RKO (cell line): Measurements from ENCODE around the gene HDAC5.
A peak's percentile ranks its signal among the peaks of the same experiment; 100 is the strongest.

Source experiments
- DNase-seq: peaks from one replicate; pipeline ENCODE4 v3.0.0-alpha.2; 2016; ENCODE audit warnings: low spot score

Gene HDAC5

GRCh38 chr17:44086364-44087311 is 36.8 kb downstream of the HDAC5 start:
- peak; percentile 71 for DNase-seq

GRCh38 chr17:44085908-44086307 is 37.5 kb downstream of the HDAC5 start:
- no peak for DNase-seq

GRCh38 chr17:44084921-44085320 is 38.5 kb downstream of the HDAC5 start:
- no peak for DNase-seq

- DNase-seq: no peak
Observed at GRCh38 chr17:44084131-44084538, 39.3 kb downstream of the HDAC5 start.

GRCh38 chr17:44083250-44083849 is 40.1 kb downstream of the HDAC5 start:
- no peak for DNase-seq

GRCh38 chr17:44082256-44082927 is 41.0 kb downstream of the HDAC5 start:
- DNase-seq: no peak

- no peak for DNase-seq
Observed at GRCh38 chr17:44081681-44082080, 41.8 kb downstream of the HDAC5 start.

GRCh38 chr17:44079877-44080821 is 43.3 kb downstream of the HDAC5 start:
- no peak for DNase-seq

- no peak for DNase-seq
Observed at GRCh38 chr17:44078412-44078811, 45.0 kb downstream of the HDAC5 start.

- no peak for DNase-seq
Observed at GRCh38 chr17:44077595-44077909, 45.9 kb downstream of the HDAC5 start.

- DNase-seq: no peak
Observed at GRCh38 chr17:44076716-44077594, 46.5 kb downstream of the HDAC5 start.

- no peak for DNase-seq
Observed at GRCh38 chr17:44075598-44076293, 47.7 kb downstream of the HDAC5 start.

GRCh38 chr17:44074911-44075285 is 48.5 kb downstream of the HDAC5 start:
- no peak for DNase-seq

- no peak for DNase-seq
Observed at GRCh38 chr17:44074231-44074910, 49.1 kb downstream of the HDAC5 start.

- DNase-seq: no peak
Observed at GRCh38 chr17:44071772-44072171, 51.7 kb downstream of the HDAC5 start.

GRCh38 chr17:44071198-44071520 is 52.3 kb downstream of the HDAC5 start:
- peak; percentile 88 for DNase-seq

GRCh38 chr17:44070455-44071197 is 52.8 kb downstream of the HDAC5 start, which contains the start of gene G6PC3:
Gene G6PC3 (plus strand): TSS chr17:44070735. CDS start chr17:44070966, 231 bp downstream.
- DNase-seq: peak; percentile 98

- DNase-seq: peak; percentile 69
Observed at GRCh38 chr17:44069974-44070454, 53.4 kb downstream of the HDAC5 start.

GRCh38 chr17:44067545-44067940 is 55.9 kb downstream of the HDAC5 start:
- DNase-seq: no peak
